HG03060 (cell line): ENCODE results near the gene TBX6.

ENCODE experiments used
- ATAC-seq: cut with Tn5 transposase; IDR thresholded peaks from one replicate; pipeline ENCODE4 v1.9.1; 2021; ENCODE audit warnings: low read depth, moderate number of reproducible peaks; ENCODE audit not compliant: unreplicated experiment

The TBX6 gene

GRCh38 chr16:30113711-30114333 is 22.1 kb upstream of the TBX6 start:
- ATAC-seq: no peak

- no peak for ATAC-seq
These were observed 21.4 kb upstream of the TBX6 start, which contains the start of gene GDPD3 for GRCh38 chr16:30113031-30113710. Gene GDPD3 (minus strand): TSS chr16:30113537. CDS start chr16:30113478, 59 bp downstream.

GRCh38 chr16:30112197-30113030 is 20.7 kb upstream of the TBX6 start:
- no peak for ATAC-seq

GRCh38 chr16:30110661-30111060 is 18.9 kb upstream of the TBX6 start:
- ATAC-seq: no peak

- ATAC-seq: no peak
These were observed 16.5 kb upstream of the TBX6 start for GRCh38 chr16:30108059-30108850.

GRCh38 chr16:30104492-30104891 is 12.8 kb upstream of the TBX6 start:
- ATAC-seq: no peak

- no peak for ATAC-seq
These were observed 12.4 kb upstream of the TBX6 start for GRCh38 chr16:30104090-30104489.

- no peak for ATAC-seq
These were observed 5.3 kb upstream of the TBX6 start for GRCh38 chr16:30096862-30097563.

GRCh38 chr16:30096105-30096861 is 4.6 kb upstream of the TBX6 start, which contains the start of gene YPEL3:
Gene YPEL3 (minus strand): TSS chr16:30096213. CDS start chr16:30095482, 731 bp downstream.
- no peak for ATAC-seq

GRCh38 chr16:30095166-30096078 is 3.7 kb upstream of the TBX6 start:
- ATAC-seq: no peak

GRCh38 chr16:30094541-30095165 is 2.9 kb upstream of the TBX6 start:
- no peak for ATAC-seq

GRCh38 chr16:30092373-30093010 is 768 bp upstream of the TBX6 start:
- peak; percentile 36 for ATAC-seq

GRCh38 chr16:30090610-30091331 is 953 bp downstream of the TBX6 start:
- ATAC-seq: no peak

- no peak for ATAC-seq
These were observed 2.7 kb downstream of the TBX6 start for GRCh38 chr16:30088832-30089624.

- no peak for ATAC-seq
These were observed 3.4 kb downstream of the TBX6 start for GRCh38 chr16:30088237-30088831.
